HG03457 (cell line): Measurements from ENCODE around the gene HOXC10.

ENCODE experiments used
- ATAC-seq: cut with Tn5 transposase; IDR thresholded peaks from one replicate; pipeline ENCODE4 v1.9.1; 2021; ENCODE audit warnings: moderate number of reproducible peaks; ENCODE audit not compliant: unreplicated experiment

The HOXC10 gene

GRCh38 chr12:54027442-54027786 lies 42.5 kb downstream of the HOXC10 start:
- no peak for ATAC-seq

DNA sequence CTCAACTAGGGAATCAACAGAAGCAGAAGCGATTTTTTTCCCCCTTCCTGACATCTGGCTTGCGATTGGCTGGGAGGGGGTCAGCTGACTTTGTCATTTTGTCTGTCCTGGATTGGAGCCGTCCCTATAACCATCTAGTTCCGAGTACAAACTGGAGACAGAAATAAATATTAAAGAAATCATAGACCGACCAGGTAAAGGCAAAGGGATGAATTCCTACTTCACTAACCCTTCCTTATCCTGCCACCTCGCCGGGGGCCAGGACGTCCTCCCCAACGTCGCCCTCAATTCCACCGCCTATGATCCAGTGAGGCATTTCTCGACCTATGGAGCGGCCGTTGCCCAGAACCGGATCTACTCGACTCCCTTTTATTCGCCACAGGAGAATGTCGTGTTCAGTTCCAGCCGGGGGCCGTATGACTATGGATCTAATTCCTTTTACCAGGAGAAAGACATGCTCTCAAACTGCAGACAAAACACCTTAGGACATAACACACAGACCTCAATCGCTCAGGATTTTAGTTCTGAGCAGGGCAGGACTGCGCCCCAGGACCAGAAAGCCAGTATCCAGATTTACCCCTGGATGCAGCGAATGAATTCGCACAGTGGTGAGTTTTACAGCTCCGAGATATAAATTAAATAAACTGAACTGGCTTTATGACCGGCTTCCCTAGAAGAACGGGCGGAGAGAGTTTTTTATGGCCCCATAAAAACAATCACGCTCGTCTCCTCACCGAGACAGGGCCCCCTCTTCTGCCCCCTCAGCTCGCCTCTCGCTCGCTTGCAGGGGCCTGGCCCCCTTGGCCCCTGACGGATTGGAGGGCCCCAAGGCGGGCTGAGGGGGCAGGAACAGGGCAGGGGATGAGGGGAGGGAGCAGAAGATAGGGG lies 43.6 kb downstream of the HOXC10 start, which contains the start of gene HOXC6:
HOXC6 (plus strand) TSS at position 127 of the 888 bp plus-strand sequence; CDS start at position 209, 82 bp downstream.
- no peak for ATAC-seq

DNA sequence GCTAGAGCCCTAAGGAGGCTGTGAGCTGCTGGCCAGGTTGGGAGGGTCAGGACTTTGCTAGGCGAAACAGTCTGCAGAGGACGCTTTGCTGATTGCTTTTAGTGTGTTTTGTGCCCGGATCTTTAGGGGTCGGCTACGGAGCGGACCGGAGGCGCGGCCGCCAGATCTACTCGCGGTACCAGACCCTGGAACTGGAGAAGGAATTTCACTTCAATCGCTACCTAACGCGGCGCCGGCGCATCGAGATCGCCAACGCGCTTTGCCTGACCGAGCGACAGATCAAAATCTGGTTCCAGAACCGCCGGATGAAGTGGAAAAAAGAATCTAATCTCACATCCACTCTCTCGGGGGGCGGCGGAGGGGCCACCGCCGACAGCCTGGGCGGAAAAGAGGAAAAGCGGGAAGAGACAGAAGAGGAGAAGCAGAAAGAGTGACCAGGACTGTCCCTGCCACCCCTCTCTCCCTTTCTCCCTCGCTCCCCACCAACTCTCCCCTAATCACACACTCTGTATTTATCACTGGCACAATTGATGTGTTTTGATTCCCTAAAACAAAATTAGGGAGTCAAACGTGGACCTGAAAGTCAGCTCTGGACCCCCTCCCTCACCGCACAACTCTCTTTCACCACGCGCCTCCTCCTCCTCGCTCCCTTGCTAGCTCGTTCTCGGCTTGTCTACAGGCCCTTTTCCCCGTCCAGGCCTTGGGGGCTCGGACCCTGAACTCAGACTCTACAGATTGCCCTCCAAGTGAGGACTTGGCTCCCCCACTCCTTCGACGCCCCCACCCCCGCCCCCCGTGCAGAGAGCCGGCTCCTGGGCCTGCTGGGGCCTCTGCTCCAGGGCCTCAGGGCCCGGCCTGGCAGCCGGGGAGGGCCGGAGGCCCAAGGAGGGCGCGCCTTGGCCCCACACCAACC lies 44.8 kb downstream of the HOXC10 start:
- no peak for ATAC-seq

DNA sequence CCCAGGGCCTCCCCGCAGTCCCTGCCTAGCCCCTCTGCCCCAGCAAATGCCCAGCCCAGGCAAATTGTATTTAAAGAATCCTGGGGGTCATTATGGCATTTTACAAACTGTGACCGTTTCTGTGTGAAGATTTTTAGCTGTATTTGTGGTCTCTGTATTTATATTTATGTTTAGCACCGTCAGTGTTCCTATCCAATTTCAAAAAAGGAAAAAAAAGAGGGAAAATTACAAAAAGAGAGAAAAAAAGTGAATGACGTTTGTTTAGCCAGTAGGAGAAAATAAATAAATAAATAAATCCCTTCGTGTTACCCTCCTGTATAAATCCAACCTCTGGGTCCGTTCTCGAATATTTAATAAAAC lies 45.5 kb downstream of the HOXC10 start:
- ATAC-seq = no peak

DNA sequence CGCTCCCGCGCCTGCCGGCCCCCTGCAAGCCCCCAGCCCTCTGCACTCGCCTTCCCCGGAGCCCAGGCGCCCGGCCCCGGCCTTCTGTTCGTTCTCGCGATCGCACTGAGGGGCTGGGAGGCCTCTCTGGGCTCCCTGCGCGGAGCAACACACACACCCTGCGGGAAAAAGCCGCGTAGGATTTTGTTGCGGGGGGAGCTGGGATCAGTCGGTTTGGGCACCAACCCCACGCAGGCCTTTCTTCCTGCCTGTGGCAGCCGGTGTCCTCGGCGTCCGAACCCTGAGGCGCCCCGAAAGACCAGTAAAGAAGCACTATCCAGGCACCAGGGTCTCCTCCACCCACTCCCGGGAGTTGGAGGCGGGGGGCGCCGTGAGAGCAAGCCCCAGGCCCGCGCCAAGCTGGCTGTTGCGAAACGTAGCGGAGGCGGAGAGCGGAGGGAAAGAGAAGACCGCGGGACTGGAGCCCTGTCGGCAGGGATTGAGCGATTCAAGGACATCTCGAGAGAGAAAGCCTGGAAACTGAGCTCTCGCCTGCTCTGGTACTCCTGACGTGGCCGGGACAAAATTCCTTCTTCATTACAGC lies 46.0 kb downstream of the HOXC10 start:
- ATAC-seq = no peak

DNA sequence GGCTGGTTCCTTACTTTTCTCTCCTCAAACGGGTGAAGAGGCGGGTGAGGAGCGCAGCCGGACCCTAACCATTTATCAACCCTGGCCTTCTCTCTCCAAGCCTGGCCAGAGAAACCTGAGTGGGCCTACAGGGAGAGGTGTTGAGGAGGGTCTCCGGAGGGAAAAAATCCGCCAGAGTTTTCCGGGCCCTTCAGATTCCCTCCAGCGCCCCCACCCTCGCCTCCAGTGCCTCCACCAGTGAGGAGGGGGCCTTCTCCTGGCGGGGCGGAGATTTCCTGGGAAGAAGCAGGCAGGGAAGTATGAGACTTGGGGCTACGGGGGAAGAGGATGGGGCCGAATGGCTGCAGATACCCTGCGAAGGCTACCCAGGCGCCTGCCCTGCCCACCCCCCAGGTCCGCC lies 46.5 kb downstream of the HOXC10 start:
- no peak for ATAC-seq

- no peak for ATAC-seq
Measured at GRCh38 chr12:54032086-54032619, 47.2 kb downstream of the HOXC10 start.

GRCh38 chr12:54032627-54033100 lies 47.7 kb downstream of the HOXC10 start, which contains the start of gene HOXC5:
Gene HOXC5, plus strand, starts transcription at chr12:54033050. Its CDS starts 73 bp downstream, at chr12:54033123.
- no peak for ATAC-seq

DNA sequence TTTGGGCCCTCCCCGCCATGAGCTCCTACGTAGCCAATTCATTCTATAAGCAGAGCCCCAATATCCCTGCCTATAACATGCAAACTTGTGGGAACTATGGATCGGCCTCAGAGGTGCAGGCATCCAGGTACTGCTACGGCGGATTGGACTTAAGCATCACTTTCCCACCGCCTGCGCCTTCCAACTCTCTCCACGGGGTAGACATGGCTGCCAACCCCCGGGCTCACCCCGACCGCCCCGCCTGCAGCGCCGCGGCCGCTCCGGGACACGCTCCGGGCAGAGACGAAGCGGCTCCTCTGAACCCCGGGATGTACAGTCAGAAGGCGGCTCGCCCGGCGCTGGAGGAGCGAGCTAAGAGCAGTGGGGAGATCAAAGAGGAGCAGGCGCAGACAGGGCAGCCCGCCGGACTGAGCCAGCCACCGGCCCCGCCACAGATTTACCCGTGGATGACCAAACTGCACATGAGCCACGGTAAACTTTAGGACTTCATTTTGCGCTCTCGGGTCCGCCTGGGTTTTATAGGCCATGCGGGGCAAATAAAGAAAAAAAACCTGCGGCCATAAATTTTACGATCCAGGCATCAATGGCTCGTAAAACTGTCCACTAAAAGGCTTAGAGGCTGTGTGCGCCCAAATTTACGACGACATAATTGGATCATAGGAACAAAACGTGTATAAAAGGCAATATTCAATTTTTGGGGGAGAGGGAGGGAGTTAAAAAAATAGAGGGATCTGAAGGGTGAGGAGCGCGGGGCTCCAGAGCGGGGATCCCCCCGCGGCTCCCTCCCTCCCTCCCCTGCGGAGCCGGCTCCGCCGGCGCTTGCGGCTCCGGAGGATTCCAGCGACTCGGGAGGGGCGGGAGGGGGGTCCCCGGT lies 48.4 kb downstream of the HOXC10 start:
- no peak for ATAC-seq

DNA sequence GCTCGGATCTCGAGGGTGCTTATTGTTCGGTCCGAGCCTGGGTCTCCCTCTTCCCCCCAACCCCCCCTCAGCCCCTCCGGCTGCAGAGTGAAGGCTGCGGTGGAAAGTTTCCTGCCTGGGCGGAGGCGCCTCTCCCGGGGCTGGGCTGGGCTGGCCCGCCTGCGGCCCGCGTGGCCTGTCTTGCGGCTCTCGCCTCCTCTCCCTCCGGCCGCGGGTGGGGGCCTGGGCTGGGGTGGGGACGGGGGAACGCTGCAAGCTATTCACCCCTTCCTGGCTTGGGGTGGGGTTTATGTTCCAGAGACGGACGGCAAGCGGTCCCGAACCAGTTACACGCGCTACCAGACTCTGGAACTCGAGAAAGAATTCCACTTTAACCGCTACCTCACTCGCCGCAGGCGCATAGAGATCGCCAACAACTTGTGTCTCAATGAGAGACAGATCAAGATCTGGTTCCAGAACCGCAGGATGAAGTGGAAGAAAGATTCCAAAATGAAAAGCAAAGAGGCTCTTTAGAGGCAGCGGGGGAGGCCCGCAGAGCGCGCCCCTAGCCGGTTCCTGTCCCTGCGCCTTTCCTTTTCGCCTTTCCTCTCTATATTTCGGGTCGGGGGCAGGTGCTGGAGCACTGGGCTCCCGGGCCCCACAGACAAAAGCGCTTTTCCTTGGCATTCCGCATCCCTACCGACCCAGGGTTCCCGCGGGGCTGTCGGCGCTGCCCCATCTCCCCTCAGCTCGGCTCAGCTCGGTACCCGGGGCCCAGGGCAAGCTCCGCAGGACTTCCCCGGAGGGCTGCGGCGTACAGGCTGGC lies 49.2 kb downstream of the HOXC10 start:
- ATAC-seq = no peak

DNA sequence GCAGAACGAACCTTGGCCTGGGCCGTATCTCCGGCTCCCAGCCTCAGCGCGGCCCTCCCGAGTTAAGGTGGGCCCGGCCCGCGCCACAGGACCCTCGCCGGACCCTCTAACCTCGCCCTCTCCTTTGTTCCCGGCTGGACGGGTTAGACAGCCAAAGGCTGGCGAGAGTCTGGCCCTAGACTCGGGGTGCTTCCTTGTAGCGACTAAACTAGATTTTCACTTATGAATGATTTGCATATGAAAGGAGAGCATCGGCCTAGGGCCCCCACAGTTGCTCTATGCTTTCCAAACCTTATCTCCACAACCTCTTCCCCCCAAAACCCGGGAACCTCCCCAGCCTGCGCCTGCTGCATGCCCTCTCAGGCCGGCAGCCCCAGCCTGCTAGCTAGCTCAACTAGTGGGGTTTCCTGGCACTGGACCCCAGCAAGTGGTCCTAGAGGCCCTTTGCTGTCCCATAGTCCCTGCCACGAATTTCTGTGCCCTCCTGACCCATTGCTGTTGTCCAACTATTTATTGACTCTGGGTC lies 49.9 kb downstream of the HOXC10 start:
- no peak for ATAC-seq

- no peak for ATAC-seq
Measured at GRCh38 chr12:54035568-54036264, 50.8 kb downstream of the HOXC10 start.

DNA sequence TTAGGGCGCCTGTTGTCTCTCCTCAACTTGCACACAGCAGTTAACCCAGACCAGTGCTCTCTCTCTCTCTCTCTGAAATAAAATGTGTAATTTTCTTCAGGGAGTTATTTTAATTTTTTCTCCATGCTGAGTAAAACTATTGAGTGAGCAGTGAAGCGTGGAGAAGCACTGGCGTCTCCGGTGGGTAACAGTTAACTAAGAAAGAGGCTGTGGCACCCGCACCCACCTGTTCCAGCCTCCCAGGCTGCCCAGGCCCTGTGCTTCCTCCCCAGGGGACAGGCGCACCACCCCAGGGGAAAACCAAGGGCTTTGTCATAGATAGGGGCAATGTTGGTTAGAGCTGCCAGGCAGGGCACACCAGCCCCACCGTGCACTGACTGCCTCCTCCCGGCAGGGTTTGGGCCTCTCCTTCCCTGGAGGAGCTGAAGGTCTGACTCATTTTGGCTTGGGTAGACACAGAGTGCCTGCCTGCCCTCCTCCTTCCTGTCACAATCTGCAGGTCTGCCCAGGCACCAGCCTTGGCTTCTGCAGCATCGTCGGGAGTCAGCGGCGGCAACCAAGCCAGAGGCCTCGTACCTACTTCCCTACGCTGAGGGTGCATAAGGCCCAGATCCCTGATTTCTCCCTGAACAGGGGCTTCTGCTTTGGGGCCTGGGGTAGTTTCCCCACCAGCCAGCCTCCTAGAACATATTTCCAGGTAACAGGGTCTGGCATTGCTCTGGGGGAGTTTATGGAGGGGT lies 51.8 kb downstream of the HOXC10 start:
- no peak for ATAC-seq

DNA sequence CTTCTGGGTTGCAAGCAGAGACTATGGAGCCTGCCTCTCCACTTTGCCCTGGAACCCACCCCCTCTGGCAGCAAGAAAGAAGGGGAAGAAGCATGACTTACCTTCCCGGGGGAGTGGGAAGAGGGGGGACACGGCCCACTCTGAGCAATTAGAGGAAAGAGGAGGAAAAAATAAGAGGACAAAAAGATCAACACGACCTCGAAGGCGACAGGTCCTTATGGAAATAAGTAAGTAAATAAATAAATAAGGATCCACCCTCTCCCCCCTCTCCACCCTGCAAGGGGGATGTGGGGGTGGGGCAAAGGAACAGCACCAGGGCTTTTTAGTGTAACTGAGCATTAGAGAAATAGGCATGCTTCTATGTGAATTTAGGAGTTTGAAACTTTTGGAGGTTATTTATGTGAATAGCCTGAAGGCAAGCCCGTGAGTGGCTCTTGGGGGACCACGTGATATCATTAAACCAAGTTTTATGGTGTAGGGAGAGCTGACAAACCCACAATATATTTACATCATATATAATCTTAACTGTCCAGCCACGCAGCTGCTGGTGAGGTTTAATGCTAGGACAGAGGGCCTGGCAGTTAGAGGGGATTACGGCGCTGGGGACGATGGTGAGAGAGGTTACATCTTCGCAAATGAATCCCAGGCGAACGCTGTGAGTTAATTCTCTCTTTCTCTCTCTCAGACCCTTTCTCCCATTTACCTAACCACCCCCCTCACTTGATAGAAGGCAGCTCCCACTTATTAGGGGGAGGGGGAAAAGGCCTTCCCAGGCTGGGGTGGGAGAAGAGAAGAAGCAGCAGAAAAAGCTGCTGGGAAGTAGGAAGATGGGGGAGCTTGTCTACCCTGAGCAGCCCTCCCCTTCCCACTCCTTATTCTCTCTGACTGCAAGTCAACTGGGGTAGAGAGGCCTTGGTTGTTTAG lies 52.7 kb downstream of the HOXC10 start:
- no peak for ATAC-seq

- ATAC-seq = no peak
Measured at GRCh38 chr12:54038284-54038870, 53.4 kb downstream of the HOXC10 start.

DNA sequence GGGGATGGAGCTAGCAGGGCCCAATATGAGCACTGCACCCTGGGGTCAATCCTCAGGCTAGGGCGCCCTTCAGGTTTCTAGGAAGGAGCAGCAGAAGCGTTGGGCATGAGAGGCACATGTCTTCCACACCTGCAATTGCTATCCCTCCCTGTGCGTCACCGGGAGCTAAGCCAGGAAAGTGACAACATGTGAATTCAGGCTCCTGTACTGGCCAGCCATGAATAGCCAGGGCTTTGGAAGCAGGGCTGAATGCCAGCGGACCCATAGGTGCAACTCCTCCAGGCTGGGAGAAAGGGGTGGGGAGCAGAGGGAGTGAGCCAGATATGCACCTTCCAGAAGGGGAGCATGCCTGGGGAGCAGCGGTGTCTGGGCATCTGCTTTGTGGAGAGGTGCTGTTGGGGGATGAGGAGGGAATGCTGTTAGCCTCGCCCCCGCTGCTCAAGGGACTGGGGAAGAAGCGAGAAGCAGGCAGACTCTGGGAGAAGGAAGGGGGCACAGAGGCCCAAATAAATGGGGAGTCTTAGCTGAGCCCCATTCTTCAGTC lies 54.0 kb downstream of the HOXC10 start:
- no peak for ATAC-seq
